ENCODE data around the gene MECR.

DNA sequence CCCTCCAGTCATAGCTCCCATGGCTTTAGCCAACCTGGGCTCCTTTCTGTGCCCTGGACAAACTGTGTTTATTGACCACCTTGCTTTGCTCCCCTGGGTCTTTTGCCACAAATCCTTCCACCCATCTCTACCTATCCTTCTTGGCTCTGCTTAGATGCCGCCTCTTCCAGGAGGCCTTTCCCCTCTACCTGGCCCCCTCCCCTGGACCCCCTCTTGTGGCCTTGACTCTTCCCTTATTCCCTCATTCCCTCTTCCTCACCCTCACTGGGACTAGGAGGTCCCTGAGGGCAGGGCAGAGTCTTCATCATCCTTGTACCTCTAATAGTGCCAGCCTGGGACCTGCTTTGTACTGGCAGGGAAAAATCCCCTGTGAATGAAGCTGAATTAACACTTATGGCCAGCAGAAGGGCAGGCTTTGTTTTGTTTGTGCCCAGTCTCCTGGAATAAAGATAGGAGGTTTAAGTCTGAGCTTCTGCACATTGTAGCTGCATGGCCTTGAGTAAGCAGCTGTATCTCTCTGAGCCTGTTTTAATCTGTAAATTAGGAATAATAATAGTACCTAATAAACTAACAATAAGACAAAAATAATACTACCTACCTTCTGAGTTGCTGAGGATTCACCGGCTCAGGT, 19.3 kb upstream of the MECR start:
- TF ChIP-seq CTCF (IDR thresholded peaks at IDR 0.05; ENCODE audit: low read depth, low read length, poor library complexity, severe bottlenecking) (no peak), EZH2phosphoT487 (IDR thresholded peaks at IDR 0.05; ENCODE audit: borderline replicate concordance, low read length) (no peak)
